Ramos (cell line): ENCODE measurements around the gene PPP1R13L.

Source experiments
- in situ Hi-C: fragments of 300-500 bp; cut with MboI; formaldehyde crosslinking; loops from one replicate; pipeline ENCODE4 v1.14.3; 2022; ENCODE audit warnings: low sequenced_read_pairs; ENCODE audit not compliant: unreplicated experiment

The PPP1R13L gene, protein sequence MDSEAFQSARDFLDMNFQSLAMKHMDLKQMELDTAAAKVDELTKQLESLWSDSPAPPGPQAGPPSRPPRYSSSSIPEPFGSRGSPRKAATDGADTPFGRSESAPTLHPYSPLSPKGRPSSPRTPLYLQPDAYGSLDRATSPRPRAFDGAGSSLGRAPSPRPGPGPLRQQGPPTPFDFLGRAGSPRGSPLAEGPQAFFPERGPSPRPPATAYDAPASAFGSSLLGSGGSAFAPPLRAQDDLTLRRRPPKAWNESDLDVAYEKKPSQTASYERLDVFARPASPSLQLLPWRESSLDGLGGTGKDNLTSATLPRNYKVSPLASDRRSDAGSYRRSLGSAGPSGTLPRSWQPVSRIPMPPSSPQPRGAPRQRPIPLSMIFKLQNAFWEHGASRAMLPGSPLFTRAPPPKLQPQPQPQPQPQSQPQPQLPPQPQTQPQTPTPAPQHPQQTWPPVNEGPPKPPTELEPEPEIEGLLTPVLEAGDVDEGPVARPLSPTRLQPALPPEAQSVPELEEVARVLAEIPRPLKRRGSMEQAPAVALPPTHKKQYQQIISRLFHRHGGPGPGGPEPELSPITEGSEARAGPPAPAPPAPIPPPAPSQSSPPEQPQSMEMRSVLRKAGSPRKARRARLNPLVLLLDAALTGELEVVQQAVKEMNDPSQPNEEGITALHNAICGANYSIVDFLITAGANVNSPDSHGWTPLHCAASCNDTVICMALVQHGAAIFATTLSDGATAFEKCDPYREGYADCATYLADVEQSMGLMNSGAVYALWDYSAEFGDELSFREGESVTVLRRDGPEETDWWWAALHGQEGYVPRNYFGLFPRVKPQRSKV

DNA sequence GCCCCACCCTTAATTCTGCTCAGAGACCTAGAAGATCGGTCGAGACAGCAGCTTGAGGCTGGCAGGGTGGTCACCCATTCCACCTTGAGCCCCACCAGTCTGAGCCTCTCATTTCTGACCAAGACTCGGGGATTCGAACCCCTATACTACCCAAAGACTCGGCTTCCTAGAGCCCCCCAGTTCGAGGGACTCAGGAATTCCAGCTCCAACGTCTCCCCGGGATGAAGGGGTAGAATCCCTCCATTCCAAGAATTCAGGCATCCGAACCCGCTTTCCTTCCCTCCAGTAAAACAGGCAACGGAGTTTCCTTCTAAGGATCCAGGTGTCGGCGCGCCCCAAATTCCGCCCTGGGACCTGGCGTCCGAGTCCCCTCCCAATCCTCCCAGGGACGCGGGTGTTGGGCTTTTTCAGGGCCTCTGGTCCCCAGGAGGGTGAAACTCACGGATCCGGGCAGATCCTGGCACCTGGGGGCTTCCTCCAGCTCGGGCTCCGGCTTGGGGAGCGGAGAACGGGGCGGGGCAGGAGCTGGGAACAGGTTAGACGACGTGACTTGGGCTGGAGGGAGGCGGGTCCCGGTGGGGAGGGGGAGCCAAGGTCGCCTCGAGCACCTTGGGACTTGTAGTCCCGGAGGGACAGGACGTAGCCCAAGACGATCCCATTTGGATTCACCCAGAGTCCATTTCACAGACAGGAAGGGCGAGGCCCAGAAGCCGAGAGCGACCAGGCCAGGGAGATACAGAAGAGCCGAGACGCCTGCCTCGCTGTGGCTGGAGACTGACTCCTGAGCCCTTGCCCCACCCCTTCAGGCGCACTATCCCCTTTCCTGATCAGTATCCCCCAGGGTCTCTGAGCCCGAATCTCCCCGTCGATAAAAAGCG, at the start of gene PPP1R13L:
Gene PPP1R13L (minus strand): TSS at position 513 of the 878 bp plus-strand sequence. CDS start 6,751 bp downstream, outside the sequence.
- in situ Hi-C loops, result no loop called here

DNA sequence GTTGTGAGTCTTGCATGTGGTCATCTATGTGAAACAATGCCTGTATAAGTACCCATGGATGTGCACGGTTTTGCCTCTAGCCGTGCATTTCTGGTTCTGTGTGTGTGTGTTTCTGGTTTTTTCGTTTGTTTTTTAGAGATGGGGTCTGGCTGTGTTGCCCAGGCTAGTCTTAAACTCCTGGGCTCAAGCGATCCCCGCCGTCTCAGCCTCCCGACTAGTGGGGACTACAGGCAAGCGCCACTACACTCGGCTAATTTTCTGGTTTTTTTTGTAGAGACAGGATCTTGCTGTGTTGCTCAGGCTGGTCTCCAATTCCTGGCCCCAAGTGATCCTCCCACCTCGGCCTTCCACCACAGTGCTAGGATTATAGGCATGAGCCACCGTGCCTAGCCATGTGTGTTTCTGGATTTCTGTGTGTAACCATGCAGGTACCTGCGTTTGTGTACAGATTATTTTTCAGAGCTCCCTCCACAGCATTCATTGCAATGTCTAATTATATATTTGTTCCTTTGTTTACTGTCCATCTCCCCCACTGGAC, 47.0 kb upstream of the PPP1R13L start:
- in situ Hi-C loops, result no loop called here

DNA sequence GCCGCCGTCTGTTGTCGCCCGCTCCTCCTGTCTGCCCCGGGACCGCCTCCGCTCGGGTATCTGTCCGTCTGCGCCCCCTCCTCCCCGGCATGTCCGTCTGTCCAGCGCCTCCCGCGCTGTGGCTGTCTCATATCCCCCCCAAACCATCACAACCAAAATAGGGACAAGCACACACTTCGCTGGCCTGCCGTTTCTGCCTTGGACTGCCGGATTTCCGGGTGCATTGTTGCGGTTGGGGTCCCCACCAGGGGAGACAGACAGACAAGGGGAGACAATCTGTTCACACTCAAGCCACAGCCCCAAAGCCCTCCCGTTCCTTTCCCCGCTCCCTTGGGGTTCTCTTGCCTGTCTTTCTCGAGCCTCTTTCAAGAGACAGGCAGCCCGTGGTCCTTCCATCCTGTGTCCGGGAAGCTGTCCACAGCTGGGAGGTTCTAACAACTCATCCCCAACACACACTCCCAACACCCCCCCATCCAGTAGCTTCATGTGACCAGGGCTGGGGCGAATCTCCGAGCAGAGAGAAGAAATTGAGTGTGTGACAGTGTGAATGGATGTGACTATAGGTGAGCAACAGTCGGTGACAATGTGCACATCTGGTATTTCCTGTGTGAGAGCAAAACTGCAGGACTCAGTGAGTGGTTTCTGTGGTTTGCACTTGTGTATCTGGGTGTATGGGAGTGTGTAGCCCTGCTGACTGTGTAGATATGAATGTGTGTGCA, 46.4 kb upstream of the PPP1R13L start:
- in situ Hi-C loops, result no loop called here

DNA sequence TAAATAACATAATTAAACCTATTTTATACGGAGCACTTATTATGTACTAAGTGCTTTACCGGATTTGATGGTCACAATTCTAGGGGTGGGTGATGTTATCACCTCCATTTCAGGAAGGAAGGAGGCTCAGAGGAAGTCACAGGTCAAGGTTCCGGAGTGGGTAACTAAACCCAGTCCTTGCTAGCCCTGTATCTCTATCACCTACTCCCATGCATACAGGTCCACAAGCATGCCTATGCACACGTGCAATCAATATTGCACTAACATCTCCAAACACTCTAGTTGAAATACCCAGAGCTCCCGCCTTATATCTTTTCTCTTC, 45.1 kb upstream of the PPP1R13L start:
- in situ Hi-C loops, result no loop called here

DNA sequence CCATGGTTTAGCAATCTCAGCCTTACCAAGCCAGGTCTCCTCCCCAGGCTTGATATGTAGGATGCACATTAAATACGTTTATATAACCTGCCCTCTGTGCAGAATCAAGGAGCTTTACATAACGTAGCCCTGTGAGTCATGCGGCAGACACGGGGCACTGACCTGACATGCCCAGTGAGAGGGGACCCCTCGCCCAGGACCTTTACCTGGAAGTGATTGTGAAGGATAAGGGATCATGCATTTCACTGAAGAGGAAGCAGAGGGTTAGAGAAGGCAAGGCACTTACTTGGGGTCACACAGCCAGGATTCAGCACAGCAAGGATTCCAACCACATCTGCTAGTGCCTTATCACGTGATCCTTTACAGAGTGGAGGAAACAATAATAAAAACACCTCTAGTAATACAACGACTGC, 44.0 kb upstream of the PPP1R13L start:
- in situ Hi-C loops, result no loop called here

DNA sequence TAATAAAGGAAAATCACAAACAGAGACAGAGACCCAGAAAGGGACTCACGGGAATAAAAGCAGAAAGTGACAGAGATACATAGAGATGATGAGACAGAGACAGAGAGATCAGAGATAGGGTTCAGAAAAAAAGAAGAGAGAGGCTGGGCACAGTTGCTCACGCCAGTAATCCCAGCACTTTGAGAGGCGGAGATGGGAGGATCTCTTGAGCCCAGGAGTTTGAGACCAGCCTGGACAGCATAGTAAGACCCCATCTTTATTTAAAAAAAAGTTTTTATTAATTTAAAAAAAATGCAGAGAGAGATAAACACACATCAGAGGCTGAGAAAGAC, 43.5 kb upstream of the PPP1R13L start:
- in situ Hi-C loops, result no loop called here

DNA sequence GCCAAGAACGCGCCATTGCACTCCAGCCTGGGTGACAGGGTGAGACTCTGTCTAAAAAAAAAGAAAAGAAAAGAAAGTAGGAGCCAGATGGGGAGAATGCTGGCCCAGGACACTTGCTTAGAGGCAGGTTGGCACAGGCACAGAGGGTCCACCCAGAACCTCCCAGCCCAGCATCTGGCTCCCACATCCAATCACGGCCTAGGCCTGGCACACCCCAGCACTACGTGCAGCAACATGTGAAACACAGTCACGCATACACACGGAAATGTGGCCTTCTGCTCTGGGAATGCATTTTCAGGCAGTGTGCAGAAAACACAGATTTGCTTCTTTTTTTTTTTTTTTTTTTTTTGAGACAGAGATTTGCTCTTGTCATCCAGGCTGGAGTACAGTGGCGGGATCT, 42.1 kb upstream of the PPP1R13L start:
- in situ Hi-C loops, result no loop called here

DNA sequence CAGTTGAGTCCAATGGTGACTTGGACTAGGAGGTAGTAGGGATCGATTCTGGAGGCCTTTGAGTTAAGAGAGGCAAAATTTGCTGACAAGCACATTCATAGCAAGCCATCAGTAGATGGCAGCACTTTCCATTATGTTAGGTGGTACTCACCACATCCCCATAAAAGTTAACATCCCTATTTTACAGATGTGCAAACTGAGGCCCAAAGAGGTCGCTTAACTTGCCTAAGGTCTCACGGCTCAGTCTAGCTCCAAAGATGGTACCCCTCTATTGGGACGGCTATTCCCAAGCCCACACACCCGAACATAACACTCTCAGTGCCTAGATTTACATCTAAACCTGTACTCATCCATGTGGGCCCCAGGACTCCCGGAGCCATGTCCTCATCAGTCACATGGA, 41.4 kb upstream of the PPP1R13L start:
- in situ Hi-C loops, result no loop called here

DNA sequence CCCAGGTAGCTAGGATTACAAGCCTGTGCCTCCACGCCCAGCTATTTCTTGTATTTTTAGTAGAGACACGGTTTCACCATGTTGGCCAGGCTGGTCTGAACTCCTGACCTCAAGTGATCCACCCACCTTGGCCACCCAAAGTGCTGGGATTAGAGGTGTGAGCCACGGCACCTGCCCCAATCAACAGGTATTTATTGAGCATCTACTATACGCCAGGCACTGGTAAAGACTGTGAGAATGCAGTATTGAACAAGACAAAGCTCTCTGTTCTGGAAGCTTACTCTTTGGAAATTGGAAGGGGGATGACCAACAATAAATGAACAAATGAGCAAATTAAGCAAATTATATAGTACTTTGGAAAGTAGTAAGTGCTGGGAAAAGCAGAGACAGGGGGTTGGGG, 40.3 kb upstream of the PPP1R13L start:
- in situ Hi-C loops, result no loop called here

DNA sequence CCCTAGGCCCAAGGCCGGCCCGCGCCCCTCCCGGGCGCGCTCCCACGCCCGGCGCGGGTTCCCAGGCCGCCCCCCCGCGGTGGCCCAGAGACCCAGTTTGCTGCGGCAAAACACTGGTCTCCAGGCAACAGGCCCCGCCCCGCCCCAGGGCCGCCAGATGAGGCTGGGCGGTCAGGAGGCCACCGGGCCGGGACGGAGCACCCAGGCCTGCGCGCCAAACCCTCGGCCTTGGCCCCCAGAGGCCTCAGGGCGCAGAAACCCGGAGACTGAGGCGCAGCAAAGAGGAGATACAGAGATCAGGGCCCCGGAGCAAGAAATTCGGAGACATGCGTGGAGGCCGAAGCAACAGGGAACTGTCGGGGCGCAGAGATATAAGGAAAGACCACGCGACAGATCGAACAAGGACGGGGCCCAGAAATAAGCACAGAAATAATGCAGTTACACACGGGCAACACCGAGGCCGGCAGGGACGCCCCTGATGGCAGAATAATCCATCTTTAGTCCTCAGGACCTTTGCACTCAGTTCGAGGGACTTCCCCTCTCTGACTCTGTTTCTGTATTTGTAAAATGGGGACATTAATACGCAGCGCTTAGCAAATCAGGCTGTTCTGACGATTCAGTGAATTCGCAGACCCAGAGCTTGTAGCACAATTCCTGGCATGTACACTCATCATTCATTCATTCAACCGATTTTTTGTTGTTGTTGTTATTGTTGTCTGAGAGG, 39.6 kb upstream of the PPP1R13L start:
- in situ Hi-C loops, result loop anchor here (5.0 kb wide), 1 partner anchor 33 kb away; no protein-coding TSS in a partner anchor

DNA sequence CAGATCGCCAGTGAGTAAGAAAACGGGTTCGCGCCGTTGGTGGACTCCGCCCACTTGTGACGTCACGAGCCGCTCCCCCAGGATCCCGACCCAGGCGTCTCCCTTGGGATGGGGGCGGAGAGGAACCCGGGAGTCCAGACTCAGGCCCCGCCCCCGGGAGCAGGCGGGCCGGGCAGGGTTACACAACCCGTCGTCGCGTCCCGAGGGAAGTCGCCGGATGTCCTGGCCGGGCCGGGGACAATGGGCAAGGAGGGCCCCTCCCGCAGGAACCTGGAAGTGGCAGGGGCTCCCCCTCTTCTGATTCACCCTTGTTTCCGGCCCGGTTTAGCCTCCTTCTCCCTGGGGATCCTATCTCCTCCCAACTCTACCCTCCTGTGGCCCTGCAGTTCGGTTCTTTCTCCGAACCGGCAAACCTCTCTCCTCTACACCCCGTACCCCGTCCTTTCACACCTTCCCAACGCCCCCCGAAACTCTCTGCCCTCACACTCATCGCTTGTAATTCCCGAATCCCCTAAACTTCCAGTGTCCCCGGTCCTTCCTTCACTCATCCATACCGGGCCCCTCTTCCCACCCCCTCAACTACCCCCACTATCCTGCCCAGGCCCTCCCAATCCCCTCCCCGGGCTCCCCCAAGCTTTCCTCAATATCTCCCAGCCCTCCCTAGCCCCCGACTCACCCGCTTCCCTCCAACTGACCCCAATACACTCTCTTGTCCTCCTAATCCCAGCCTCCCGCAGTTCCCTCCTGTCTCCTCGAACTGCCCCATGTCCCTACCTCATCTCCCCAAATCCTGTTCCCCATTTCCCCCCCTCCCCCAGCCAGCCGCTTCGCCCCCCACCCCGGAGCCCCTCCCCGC, 38.8 kb upstream of the PPP1R13L start:
- in situ Hi-C loops, result loop anchor here (5.0 kb wide), 1 partner anchor 34 kb away; no protein-coding TSS in a partner anchor

DNA sequence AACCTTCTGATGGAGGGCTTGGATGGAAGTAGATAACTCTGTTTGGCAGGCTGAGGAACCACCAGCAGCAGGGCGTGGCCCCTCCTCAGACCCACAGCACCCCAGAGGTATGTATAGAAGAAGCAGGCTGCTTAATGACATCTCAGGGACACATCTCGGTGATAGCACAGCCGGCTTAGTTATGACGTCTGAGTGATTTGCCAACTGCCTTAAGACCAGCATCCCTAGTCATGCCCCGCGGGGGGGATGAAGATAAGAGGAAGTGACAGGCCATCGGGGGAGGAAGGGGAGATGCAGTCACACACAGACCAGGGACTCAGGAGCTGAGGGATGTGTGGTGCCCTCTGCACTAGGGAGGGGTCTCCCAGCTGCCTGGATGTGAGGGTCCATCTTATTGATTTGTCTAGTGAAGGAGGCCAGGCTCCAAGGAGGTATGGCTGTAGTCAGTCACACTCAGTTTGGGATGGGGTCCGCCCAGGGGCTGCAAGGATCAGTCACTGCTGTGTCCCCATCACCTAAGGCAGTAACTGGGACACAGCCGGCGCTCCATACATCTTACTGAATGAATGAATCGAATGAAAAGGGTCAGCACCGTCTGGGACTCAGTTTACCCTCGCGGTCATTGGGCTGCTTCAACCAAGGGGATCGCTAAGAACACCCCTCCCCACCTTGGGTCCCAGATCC, 38.1 kb upstream of the PPP1R13L start:
- in situ Hi-C loops, result loop anchor here (5.0 kb wide), 1 partner anchor 34 kb away; no protein-coding TSS in a partner anchor

DNA sequence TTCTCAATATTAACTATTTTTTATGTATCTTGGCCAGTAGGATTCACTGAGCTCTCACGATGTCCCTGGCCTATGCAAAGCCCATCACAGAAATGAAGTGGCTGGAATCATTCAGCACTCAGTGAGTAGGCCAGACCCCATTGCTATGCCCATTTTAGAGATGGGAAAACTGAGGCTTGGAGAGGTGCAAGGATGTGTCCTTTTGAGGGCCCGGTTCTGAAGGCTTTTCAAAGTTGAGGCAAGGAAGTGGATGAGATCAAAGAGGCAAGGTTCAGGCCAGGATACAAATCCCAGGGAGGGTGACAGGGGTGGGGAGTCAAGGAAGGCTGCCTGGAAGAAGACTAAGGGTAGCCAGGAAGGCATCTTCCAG, 37.5 kb upstream of the PPP1R13L start:
- in situ Hi-C loops, result loop anchor here (5.0 kb wide), 1 partner anchor 35 kb away; no protein-coding TSS in a partner anchor

DNA sequence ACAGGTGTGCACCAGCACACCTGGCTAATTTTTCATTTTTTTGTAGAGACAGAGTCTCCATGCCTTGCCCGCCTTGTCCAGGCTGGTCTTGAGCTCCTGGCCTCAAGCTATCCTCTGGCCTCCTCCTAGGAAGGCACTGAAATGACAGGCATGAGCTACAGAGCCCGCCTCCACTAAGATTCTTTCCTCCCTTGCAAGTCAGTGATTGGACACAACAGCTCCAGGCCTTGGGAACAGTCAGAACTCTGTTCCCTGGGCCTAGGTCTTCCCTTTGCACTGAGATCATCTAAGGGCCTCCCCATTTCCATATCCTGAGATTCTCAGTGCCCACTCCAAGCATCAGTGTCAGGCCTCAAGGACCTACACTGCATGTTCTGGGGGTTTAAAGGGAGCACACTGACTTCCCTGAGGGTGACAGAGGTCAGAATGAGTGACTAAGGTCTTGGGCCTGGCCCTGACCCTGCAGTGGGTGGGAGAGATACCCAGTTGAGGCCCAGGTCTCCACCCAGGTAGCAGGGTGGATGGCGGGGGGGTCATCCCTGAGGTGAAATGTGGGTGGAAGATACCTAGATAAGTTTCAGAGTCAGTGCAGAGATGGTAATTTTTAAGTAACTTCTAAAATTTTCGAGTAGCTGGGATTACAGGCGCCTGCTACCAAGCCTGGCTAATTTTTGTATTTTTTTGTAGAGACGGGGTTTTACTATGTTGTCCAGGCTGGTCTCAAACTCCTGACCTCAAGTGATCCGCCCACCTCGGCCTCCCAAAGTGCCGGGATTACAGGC, 36.2 kb upstream of the PPP1R13L start:
- in situ Hi-C loops, result loop anchor here (5.0 kb wide), 1 partner anchor 36 kb away; no protein-coding TSS in a partner anchor

DNA sequence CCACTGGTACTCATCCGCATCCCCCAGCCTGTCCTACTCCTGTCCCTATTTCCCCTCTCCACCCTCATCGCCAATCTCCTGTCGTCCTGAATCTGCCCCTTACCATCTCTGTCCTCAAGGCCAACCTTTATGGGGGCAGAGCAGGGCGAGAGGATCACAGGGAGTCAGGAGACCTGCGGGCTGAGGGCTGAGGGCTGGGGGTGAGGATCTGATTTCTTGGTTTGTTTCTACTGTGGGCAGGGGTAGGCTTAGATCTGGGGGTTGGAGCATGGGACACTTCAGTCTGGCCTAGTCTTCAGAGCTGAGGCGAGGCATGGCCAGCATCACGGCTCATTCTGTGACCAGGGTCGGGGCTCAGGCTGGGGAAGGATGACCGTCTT, 35.4 kb upstream of the PPP1R13L start:
- in situ Hi-C loops, result loop anchor here (5.0 kb wide), 1 partner anchor 37 kb away; no protein-coding TSS in a partner anchor

DNA sequence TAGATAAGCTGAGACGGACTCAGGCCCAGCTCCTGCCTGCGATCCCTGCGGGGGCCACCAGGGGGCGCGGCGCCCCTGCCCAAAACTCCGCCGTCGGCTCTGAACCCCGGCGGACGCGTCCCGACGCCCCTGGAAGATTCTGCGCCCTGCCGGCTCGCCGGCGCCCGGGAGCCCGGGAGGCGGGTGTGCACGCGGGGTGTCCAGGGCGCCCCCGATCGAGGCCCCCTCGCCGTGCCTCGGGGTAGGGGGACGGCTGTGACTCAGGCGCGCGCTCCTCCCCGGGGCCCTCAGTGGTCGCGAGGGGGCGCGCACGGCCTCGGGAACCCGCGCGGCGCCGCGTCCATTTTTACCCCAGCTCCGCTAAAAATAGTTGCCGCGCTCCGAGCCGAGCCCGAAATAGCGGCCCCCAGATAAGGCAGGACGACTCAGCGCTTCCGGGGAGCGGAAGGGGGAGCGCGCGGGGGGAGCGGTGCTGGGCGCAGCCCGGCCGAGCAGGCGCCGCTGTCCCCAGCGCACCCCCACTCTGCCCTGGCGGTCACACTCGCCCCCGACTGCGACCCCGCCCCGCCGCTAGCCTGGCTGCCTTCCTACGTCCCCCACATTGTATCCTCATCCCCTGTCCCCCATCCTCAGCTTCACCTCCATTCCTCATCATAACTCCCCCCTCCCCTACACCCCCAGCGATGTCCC, 34.8 kb upstream of the PPP1R13L start:
- in situ Hi-C loops, result loop anchor here (5.0 to 10.0 kb wide), 2 partner anchors 38 to 125 kb away; no protein-coding TSS in a partner anchor
